Amniotic stem cell (primary cell): ENCODE measurements around the gene SLC4A4.

Experiments used
- DNase-seq: peaks from one replicate; lab custom pipeline; 2025; lab: John Stamatoyannopoulos, UW

Gene SLC4A4

DNA sequence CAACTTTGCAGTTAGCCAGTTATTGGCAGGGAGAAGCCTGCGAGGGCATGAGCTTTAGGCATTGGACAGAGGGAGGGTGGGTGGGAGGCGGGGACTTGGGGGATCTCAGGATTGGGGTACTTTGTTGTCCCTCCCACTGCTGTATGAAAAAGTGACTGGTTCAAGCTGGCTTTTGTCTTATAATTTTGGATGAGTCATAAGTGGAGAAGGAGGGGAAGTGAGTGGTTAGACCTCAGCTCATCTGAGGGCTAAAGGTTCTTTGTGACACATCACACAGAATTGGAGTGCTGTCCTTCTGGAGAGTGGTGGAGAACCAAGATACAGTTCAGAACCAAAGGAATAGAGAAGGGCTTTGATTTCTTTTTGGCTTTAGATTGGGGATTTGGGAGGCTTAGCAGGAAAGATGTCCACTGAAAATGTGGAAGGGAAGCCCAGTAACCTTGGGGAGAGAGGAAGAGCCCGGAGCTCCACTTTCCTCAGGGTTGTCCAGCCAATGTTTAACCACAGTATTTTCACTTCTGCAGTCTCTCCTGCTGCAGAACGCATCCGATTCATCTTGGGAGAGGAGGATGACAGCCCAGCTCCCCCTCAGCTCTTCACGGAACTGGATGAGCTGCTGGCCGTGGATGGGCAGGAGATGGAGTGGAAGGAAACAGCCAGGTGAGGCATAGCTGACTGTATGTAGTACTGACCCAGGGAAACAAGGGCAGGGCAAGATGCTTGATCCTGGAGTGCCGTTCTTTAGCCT, at the start of gene SLC4A4:
Gene SLC4A4, plus strand, starts transcription at position 175 of the 748 bp plus-strand sequence.
- DNase-seq, result no peak

DNA sequence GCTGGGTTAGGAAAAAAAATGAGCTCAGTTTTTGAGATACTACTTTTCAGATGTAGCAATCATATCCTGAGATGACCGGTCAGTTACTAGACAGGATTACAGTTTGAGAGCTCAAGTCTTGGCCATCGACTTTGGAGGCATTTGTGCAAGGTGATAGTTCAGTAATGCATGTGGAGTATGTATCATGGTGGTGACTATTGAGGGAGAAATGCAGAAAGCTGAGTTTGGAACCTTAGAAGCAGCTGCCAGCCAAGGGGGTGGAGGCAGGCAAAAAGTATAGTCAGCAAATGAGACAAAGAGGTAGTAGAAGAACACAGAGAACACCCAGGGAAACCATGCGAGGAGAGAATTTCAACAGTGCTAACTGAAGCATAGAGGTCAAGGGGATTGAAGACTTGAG, 48.7 kb upstream of the SLC4A4 start:
- DNase-seq, result no peak

DNA sequence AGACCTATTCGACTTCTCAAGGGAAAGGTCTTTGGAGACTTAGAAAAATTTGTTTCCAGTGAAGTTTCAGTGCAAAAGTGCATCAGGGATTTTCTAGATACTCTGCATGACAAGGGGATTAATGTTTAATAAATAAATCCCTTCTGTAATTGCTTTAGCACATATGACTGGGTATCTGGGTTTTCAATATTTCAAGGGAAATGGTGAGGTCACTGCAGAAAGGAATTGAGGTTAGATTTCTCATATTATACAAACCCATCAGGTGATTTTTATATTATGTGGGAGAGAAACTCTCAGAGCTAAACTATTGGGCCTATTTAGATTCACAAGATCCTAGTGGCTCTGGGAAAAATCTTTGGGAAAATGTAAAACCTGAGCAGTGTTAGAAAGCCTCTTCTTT, 48.3 kb upstream of the SLC4A4 start:
- no peak for DNase-seq

DNA sequence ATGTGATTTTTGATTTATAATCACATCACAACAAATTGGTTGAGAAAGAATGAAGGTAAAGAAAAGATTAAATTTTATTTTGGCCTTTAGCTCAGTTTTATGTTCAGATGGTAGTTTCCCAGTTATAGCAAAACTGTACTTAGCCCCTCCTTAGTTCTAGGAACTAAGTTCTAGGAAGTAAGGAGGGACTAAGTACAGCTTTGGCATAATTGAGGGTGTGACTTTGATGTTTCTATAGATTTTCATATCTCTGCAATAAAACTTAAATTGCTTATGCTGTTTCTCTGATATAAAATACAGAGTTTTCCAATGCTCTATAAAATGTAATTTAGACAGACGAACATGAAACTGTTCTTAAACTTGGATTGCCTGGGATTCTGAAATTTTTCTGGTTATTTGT, 46.6 kb upstream of the SLC4A4 start:
- DNase-seq, result no peak

DNA sequence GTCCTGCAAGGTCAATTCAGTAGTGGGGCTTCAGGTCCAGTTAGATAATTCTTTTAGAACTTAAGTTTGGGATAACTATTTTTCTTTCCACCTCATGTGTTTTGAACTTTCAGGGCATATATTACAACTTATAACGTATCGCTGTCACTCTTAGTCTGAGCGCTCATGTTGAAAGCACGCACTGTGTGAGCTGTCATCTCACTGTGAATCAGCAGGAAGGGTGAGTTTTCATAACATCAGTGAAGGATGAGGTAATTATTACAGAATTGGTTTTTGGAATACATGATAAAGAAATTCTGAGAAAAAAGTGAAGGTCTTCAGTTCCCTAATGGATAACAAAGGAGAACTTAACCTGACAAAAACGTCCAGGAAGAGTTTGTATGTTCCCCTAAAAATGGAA, 45.1 kb upstream of the SLC4A4 start:
- no peak for DNase-seq

DNA sequence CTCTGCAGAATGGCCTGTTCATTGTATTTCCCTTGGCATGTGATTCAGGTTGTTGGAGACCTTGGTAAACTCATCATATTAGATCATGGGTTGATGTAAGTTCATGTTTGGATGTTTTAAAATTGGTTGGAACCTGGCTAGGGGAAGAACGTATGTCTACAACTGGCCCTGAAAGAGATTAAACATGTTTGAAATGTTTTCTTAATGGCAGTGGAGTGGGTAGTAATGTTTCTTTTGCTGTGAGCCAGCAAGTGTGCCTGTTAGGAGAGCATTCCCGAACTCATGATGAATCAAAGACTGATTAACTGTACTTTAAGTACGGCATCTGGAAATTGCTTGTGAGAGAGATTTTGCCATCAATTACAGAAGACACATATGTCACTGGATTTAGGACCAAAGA, 44.5 kb upstream of the SLC4A4 start:
- DNase-seq, result no peak

DNA sequence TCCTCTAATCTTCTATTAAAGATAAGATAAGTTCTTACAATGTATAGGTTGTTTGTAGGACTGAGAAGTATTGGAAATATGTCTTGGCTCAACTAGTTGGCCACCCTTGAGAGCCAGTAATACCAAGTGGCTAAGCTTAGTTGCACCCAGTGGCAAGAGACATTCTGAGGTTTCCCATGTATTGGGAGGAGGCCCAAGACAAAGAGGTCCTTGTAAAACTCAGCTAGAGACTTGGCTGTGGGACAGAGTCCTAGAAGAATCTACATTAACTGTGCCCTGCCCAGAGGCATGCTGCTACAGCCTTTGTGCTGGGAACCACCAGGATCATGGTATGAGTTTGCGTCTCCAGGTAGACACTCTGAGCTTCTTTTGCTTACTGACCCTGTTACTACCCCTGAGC, 41.9 kb upstream of the SLC4A4 start:
- DNase-seq, result no peak

DNA sequence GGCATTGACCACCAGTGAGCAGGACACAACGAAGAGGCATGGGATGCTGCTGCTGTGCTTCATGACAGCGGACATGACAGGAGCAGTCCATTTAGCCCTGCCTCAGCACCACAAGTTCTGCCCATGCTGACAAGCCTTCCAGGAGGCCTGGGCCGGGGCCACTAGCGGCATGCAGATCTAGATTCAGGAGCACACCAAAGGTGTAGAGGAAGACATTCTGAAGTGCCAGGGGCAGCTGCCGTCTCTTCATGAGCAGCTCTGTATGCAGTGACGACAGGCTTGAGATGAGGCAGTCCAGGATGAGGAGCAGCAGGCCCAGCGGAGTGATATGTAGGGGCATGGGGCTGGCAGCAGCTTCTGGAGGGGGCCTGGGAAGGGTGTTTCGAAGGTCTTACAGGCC, 38.5 kb upstream of the SLC4A4 start:
- DNase-seq, result no peak

DNA sequence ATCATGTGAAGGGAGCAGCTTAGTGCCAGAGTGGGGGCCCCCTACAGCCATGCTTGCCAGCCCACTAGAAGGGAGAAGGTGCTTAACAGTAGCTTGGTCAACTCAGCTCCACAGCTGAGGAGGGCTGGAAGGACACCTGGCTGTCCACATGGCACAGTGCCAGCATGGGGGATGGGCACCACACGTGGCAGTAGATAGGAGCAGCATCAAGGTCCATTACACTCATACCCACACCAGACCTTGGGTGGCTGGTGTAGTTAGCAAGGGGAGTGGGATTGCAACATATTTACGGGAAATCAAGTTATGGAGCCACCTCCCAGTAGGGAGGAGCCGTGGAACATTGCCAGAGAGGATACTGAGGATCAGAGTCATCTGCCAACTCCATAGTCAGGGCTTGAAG, 37.9 kb upstream of the SLC4A4 start:
- DNase-seq, result no peak

DNA sequence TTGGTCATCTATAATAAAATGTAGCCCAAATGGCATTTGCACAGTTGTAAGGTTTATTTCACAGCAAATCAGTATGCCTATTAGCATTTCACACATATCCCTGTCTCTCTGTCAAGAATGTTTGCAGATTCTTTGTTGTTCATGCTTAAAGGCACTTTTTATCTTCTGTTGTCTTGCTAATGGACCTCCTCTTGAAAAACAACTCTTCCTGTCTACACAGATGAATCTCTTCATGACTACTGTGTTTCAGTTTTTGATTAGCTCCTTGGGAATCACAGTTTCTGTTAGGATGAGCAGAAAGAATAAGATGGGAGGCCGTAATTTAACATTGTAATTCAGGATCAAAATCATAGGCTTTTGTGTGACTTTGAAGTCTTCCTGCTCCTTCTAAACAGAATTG, 35.5 kb upstream of the SLC4A4 start:
- no peak for DNase-seq

DNA sequence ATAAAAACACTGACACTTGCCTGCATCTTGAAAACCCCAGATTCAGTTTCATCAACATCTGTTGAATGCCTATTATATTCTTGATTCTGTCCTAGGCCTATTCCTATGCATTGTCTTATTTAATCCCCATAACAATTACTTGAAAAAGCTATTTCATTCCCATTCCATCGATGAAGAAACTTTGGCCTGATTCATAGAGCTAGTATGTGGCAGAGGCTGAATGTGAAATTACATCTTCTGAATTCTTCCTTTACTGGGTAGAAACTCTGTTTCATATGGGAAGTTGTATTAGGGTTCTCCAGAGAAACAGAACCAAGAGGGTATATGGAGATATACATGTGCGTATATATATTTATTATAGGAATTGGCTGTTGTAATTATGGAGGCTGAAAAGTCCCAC, 35.0 kb upstream of the SLC4A4 start:
- no peak for DNase-seq

DNA sequence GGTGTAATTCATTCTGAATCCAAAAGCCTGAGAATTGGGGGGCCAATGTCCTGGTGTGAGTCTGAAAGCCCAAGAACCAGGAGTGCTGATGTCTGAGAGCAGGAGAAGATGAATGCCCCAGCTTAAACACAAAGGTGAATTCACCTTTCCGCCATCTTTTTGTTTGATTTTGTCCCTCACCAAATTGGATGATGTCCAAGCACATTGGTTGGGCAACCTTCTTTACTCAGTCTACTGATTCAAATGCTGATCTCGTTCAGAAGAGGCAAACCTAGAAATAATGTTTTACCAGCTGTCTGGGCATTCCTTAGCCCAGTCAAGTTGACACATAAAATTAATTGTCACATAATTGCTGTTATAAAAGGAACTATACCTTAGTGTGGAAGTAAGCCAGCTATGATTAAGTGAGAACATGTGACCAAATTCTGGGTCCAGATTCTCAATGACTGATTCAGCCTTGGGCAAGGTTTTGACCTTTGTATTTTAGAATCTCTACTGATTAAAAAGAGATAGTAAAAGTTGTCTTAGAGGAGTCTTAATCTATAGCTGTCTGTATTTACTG, 34.5 kb upstream of the SLC4A4 start:
- no peak for DNase-seq

DNA sequence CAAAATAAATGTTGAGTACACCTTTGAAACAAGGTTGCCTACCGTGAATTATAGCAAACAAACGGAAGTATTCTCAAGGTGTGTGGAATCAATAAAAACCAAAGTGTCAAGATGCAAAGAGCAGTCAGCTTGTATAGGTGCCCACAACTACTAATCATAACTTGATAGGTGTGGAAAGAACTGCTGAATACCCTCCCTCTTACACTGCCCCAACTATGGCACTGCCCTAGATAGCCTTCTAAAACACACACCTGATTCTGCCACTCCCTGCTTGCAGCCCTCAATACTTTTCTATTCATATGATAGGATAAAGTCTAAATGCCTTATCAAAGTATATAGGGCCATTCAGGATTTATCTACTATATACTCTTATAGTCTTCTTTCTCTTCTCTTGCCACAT, 31.1 kb upstream of the SLC4A4 start:
- DNase-seq, result no peak

DNA sequence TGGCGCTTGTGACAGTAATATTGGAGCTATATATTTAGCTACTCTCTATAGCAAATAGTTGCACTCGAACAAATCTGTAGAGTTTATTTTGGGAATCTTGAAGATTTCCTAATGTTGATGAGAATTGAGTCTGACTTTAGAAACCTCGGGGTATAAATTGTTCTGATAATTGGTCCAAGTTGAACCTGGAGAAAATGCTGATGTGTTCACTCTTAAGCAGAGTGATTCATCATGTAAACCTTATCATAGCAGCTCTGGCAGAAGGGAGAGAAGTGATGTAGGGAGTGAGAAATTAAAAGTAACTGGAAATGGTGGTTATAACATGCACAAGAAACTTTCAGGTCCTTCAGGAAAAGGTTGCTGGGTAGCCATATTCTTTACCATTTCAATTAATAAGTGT, 16.4 kb upstream of the SLC4A4 start:
- no peak for DNase-seq

DNA sequence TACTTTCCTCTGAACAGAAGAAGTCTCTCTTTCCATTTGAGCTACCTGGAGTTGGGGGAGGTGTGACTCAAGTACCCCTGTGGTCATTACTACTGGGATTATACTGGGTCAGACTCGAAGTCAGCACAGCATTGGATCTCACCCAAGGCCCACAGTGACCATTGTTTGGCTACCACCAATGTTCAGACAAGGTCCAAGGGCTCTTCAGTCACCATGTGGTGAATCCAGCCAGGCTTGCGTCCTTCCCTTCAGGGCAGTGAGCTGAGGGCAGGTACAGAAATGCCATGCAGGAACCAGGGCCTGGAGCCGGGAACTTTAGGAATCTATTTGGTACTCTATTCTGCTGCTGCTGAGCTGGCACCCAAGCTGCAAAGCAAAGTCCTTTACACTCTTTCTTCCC, 5.5 kb upstream of the SLC4A4 start:
- no peak for DNase-seq

DNA sequence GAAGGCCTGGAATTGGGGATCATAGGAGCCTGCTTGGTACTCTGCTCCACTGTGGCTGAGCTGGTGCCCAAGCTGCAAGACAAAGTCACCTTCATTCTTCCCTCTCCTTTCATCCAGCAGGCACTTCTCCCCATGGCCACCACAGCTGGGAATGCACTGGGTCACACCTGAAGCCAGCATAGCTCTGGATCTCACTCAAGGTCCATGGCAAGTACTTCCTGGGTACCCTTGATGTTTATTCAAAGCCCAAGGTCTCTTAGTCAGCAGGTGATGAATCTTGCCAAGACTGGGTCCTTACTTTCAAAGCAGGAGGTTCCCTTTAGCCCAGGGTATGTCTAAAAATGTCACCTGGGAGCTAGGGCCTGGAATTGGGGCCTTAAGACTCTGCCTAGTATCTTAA, 4.9 kb upstream of the SLC4A4 start:
- DNase-seq, result no peak

DNA sequence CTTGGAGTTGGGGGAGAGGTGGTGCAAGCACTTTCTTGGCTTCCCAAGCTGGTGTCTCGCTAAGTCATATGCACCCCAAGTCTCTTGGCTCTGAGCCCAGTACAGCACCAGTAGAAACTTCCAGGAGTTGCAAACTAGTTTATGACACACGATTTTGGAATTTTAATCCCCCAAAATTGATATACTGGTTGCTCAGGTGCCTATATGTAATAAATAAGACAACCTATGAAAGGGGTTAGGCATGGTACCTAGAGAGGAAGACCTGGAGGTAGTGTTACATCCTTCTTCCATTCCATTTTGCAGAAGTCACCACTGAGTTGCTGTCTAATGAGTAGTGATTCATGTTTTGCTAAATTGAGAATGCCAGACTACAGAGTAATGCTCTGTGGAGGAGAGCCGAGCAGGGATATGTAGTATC, 4.3 kb upstream of the SLC4A4 start:
- no peak for DNase-seq

DNA sequence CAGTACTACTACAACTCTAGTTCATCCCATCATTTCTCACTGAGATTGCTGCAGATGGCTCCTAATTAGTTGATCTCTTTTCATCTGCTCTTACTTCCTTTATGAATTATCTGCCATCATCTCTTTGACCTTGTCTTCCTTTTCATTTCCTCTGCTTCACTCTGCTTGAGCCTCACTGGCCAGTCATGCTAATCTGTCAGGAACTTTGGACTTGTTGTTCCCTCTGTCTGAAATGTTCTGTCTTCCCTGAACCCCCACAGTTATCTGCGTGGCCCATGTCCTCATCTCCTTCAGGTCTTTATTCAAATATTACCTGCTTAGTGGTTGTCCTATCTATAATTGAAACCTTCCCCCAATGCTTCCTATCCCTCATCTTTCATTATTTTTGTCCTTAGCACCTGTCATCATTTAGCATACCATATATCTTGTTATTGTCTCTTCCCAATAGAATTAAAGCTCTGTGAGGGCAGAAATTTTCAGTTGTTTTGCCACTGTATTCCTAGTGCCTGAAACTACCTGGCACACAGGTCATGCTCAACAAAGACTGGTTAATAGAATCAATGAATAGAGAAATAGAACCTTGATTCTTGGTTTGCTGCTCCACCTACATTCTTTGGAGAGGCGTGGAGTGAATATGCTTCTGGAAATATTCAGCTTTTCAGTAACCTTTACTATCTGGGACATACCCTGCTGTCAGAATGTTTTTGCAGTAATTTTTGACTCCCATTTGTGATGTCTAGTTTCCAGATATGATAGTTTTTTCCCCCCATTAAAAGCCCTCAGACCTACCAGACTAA, 5.0 kb downstream of the SLC4A4 start:
- no peak for DNase-seq

DNA sequence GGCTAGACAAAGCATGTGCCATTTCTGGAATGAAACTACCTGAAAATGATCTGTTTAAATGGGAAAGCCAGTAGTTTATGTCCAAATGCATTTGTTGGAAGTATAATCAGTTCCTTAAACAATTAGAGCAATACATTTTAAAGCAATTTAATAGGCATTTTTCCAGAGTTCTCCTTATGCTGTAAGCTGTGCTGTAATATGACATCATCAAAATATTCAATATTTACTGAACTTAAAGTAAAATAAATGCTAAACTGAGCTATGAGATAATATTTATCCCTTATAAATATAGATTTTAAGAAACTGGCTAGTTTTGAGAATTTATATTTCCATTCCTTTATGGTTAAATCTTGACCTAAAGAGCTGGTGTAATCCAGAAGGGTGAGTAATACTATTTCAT, 7.9 kb downstream of the SLC4A4 start:
- DNase-seq, result no peak

DNA sequence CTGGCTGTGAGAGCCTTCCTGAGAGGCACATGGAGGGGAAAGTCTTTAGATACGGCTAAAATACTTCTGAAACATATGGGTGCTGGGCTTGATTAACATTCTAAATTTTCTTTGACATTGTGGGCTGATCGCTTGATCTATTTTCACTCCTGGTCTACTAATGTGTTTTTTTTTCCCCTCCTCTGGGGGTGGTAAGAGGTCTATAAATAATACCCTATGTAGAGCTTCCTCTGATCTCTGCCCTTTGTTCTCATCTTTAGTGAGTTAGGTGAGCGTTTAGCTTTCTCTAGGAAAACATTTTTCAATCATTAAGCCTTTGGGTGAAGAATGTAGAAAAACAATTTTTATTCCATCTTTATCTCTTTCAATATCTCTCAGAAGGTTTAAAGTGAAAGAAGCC, 9.8 kb downstream of the SLC4A4 start:
- no peak for DNase-seq

DNA sequence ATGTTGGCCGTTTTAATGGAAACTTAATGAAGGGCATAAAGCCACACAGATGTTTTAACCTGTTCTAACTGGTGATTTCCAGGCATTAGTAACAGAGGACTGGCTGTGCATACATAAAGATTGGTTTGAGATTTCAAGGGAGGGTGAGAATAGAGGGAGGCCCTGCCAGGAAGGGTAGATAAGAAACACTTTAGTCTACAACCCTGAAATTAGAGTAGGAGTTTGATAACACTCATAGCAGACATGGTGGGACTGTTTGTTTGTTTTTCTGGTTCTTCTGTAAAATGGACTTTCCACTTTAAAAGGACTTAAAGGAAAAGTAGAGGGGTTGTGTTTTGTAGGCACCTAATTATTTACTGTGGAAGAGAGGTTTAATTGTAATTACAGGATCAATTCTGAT, 16.2 kb downstream of the SLC4A4 start:
- no peak for DNase-seq

DNA sequence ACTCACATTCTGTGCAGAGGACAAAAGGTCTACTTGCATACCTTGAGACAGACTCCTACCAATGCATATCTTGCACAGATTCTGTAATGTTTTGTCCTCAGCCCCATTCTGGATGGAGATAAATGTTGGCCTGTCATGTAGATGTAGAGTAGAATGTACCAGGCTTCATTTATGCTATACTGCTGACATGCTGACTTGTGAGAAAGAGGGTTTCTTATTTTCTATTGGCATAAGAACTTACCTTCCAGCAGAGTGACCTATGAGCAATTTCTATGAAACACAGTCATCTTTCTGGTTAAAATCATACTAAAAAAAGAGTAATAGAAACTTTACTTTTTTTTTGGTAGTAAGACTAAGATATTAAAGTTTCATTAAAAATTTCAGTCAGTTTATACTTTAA, 17.2 kb downstream of the SLC4A4 start:
- no peak for DNase-seq

DNA sequence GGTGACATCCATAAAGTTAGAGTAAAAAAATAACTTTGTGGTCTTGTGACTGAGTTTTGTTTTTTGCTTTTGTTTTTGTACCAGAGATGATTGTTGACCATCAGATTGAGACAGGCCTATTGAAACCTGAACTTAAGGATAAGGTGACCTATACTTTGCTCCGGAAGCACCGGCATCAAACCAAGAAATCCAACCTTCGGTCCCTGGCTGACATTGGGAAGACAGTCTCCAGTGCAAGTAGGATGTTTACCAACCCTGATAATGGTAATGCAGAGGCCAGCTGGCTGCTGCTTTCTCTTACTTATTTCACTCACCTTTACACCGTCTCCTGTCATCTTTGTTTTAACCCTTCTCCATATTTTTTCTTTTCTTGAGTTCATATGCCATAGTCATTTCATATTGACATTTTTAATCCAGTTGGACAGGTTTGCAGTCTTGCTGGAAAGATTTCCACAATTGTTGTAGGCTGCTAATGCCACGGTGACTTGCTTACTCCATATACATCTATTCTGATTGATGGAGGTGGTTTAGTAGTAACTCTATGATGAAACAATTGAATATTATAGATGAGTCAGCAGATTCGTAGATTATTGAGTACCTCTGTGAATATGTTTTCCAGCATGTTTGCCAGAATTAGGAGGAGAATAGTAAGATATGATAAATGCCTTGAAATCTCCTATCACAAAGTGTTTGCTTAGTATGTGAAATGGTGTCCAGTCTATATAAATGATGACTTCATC, 18.3 kb downstream of the SLC4A4 start:
- DNase-seq, result no peak
